Activated T-helper 1 cell treated with anti-CD3 and anti-CD28 coated beads, Interleukin-12 subunit alpha, Interleukin-12 subunit beta, Interleukin-2, Interleukin-4 antibody, amounts not matched to agents 30 ng/mL and 10 ng/mL and 1 ng/mL, durations not matched to agents 14 hours and 24 hours and 36 hours (primary cell): ENCODE results near the gene TCEAL4. TPM values are rescaled to one million over a fixed set of nuclear protein-coding genes. Genes with fewer than 3 reads are reported as not detected.
"Not testable (repeated sequence)": the region's sequence is repeated elsewhere in the genome, so short reads cannot be mapped to it uniquely, and the experiment has no call there.

Source experiments
- DNase-seq: peaks from one replicate; pipeline ENCODE4 v3.0.0; 2021; ENCODE audit warnings: low spot score
- H3K27ac Mint-ChIP-seq: one replicate; pipeline ENCODE4 v1.8.0; 2021; ENCODE audit warnings: mild to moderate bottlenecking, mixed read lengths
- H3K27me3 Mint-ChIP-seq: one replicate; pipeline ENCODE4 v1.8.0; 2022; ENCODE audit warnings: mild to moderate bottlenecking, moderate library complexity, mixed read lengths; ENCODE audit not compliant: insufficient read depth
- H3K36me3 Mint-ChIP-seq: one replicate; pipeline ENCODE4 v1.8.0; 2021; ENCODE audit warnings: low read depth, mixed read lengths
- H3K4me1 Mint-ChIP-seq: one replicate; pipeline ENCODE4 v1.8.0; 2021; ENCODE audit warnings: low read depth, mixed read lengths
- H3K4me3 Mint-ChIP-seq: one replicate; pipeline ENCODE4 v1.8.0; 2021; ENCODE audit warnings: mild to moderate bottlenecking, moderate library complexity, mixed read lengths
- H3K9me3 Mint-ChIP-seq: one replicate; pipeline ENCODE4 v1.8.0; 2021; ENCODE audit warnings: mixed read lengths
- intact Hi-C: fragments of 100-400 bp; cut with micrococcal nuclease; formaldehyde crosslinking; loops from one replicate; pipeline ENCODE4 v1.15.1; 2024
- total RNA-seq: library from RNA; stranded (reverse); gene quantifications from 2 replicates; pipeline ENCODE4 v1.2.3, GENCODE V29; 2022

Gene TCEAL4
- total RNA-seq, 1 donor from 2014 or later, result 3.2 TPM

DNA sequence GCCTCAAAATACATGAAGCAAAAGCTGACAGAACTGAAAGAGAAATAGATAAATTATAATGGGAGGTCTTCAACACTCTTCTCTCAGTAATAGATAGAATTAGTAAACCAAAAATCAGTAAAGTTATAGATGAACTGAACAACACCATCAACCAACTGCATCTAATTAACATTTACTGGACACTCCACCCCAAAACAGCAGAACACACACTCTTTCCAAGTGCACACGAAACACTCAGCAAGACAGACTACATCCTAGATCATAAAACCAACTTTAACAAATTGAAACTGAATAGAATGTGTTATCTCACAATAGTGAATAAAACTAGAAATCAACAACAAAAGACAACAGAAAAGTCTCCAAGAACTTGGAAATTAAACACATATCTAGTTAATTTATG lies 25.1 kb upstream of the TCEAL4 start:
- DNase-seq, result no peak
- Mint-ChIP-seq H3K9me3 (no peaks in the 10 kb centered on the region), H3K4me1 (no peaks in the 10 kb centered on the region), H3K36me3 (no peaks in the 10 kb centered on the region), H3K4me3 (no peak overlapping the region), H3K27me3 (peaks cover 4% of the 10 kb centered on the region), H3K27ac (no peak overlapping the region)
- intact Hi-C loops, result no loop called here

DNA sequence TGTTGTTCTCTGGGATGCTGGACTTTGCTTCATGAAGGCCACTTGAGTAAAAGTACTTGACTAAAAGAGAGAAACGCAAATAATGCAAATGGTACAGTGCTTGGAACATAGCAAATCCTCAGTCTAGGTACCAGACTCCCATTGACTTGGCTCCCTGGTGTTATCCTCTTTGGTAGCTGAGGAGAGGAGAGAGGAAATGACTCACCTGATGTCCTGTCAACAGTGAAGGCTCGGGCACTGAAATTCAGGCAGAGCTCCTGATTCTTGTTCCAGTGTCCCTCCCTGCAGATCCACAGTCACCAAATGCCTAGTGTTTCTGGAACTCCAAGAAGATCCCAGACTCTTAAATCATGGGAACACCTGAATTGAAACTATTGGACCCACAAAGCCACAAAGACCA lies 22.5 kb upstream of the TCEAL4 start:
- Mint-ChIP-seq H3K9me3 (no peaks in the 10 kb centered on the region), H3K27ac (no peak overlapping the region)
- intact Hi-C loops, result no loop called here

DNA sequence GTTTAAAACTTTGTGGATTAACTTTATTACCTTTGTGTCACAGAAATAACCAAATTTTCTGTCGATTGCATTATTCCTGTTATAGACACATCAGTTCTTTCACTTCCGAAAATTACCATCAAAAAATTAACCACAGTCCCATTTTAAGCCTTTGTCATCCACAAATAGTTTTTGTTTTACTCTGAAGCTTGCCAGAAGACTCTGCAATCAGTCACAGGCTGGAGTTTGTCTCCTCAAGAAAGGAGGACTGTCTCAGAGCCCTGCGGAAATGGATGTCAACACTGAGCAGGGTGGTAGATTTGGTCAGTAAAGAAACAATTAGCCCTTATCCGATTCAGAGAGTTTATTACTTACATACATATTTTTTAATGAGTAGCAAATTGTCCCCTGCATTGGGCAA lies 20.1 kb upstream of the TCEAL4 start:
- intact Hi-C loops, result no loop called here
- no peaks in the 10 kb centered on the region for H3K27me3 Mint-ChIP-seq
- no peak overlapping the region for H3K4me3 Mint-ChIP-seq
- no peaks in the 10 kb centered on the region for H3K4me1 Mint-ChIP-seq
- no peak for DNase-seq
- no peak overlapping the region for H3K27ac Mint-ChIP-seq
- H3K9me3 Mint-ChIP-seq, result no peaks in the 10 kb centered on the region
- no peaks in the 10 kb centered on the region for H3K36me3 Mint-ChIP-seq

More for the DNA sequence above, 22.5 kb upstream of the TCEAL4 start:
- Mint-ChIP-seq H3K27me3 (peaks cover 4% of the 10 kb centered on the region), H3K4me3 (no peak overlapping the region), H3K4me1 (no peaks in the 10 kb centered on the region), H3K36me3 (no peaks in the 10 kb centered on the region)
- DNase-seq, result no peak

DNA sequence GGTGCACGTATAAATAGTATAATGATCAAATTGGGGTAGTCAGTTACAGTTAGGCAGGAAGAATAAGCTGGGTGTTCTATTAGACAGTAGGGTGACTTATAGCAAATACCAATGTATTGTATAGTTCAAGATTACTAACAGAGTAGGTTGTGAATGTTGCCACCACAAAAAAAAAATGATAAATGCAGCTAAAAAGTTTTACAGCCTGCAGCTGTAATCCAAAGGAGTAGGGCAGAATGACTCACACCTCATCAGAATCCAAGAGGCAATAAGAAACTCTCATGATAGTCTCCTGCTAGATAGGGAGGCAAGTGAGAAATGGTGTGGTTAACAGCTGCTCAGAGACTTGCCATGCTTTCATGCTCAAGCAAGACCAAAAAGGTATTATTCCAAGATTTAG lies 19.6 kb upstream of the TCEAL4 start:
- H3K4me3 Mint-ChIP-seq, result no peak overlapping the region
- no peak overlapping the region for H3K27ac Mint-ChIP-seq
- no peaks in the 10 kb centered on the region for H3K27me3 Mint-ChIP-seq
- H3K4me1 Mint-ChIP-seq, result no peaks in the 10 kb centered on the region
- H3K9me3 Mint-ChIP-seq, result no peaks in the 10 kb centered on the region
- no peaks in the 10 kb centered on the region for H3K36me3 Mint-ChIP-seq
- DNase-seq, result no peak
- intact Hi-C loops, result no loop called here

DNA sequence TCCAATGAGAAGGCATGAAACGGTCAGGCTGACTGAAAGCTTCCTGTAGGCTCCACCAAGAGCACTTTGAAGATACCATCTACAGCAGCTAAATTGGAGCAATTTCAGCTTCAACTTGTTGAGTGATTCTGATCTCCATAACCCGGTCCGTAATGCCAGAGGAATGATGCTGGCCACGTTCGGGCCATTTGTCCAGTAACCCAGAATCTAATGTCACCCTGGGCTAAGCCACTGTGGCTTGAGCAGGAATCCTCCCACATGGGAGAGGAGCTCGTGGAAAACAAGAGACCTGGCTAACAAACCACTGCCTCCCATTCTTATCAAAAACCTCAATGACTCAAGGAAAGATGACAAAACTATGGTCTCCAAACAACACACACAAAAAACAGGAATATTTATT lies 14.2 kb upstream of the TCEAL4 start:
- Mint-ChIP-seq H3K27ac (no peak overlapping the region), H3K27me3 (no peaks in the 10 kb centered on the region), H3K4me1 (no peaks in the 10 kb centered on the region), H3K9me3 (no peaks in the 10 kb centered on the region), H3K4me3 (no peak overlapping the region), H3K36me3 (no peaks in the 10 kb centered on the region)
- DNase-seq, result no peak
- intact Hi-C loops, result no loop called here

DNA sequence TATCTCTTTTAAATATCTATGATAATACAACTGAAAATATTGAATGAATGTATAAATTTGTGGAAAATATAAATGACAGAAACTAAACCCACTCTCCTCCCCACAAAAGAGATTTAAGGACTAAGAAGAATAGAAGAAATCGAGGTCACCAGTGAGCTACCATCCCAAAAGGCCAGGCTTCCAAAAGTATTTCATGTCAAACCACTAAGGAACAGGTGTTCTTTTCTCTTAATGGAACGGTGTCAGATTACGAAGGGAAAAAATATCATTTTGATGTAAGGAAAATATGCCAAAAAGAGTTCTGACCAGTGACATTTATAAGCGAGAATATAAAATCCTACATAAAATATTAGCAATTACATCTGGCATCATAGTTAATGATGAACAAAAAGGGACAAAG lies 13.6 kb upstream of the TCEAL4 start:
- DNase-seq, result no peak
- H3K27me3 Mint-ChIP-seq, result no peaks in the 10 kb centered on the region
- H3K9me3 Mint-ChIP-seq, result no peaks in the 10 kb centered on the region
- no peaks in the 10 kb centered on the region for H3K36me3 Mint-ChIP-seq
- H3K27ac Mint-ChIP-seq, result no peak overlapping the region
- no peaks in the 10 kb centered on the region for H3K4me1 Mint-ChIP-seq
- H3K4me3 Mint-ChIP-seq, result no peak overlapping the region
- intact Hi-C loops, result no loop called here

DNA sequence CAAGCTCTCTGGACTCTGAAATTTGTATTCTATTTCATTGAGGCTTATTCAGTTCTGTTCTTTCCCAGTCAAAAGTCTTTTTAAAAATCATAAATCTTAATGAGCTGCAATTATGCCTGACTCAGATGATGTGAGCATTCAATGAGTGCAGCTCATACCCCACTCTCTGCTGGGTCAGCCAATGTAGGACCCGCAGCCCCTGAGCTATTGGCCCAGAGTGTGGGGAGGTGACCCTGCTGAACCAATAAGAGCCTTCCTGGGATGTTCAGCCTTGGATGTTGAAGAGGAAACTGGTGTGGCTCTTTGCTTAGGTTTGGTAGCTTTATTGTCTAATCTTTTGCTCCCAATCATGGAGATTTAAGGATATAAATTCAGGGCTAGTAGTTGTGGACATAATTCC lies 12.1 kb upstream of the TCEAL4 start:
- no peaks in the 10 kb centered on the region for H3K36me3 Mint-ChIP-seq
- DNase-seq, result no peak
- H3K4me3 Mint-ChIP-seq, result no peak overlapping the region
- H3K4me1 Mint-ChIP-seq, result no peaks in the 10 kb centered on the region
- no peak overlapping the region for H3K27ac Mint-ChIP-seq
- H3K27me3 Mint-ChIP-seq, result no peaks in the 10 kb centered on the region
- intact Hi-C loops, result no loop called here
- H3K9me3 Mint-ChIP-seq, result no peaks in the 10 kb centered on the region

DNA sequence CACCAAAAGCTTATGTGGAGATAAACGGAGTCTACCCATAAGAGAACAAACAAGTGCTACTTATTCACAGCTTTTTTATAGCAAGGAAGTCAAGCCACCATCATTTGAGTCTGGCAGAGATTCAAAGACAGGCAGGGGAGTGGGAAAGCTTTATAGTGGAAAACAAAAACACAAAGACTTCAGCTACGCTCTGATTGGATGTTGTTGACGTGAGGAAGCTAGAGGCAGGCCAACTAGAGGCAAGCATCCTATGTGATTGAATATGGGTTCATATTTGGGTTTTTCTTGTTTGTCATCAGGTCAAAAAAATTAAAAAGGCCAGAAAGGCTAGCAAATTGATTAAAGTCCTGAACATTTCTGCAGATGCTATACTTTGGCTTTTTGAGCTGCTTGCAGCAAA lies 719 bp upstream of the TCEAL4 start:
- no peak for DNase-seq
- intact Hi-C loops, result no loop called here
- Mint-ChIP-seq H3K27ac (no peak overlapping the region), H3K36me3 (no peaks in the 10 kb centered on the region), H3K4me1 (no peaks in the 10 kb centered on the region), H3K4me3 (peak overlapping the region; percentile 42), H3K27me3 (peaks cover 15% of the 10 kb centered on the region), H3K9me3 (no peaks in the 10 kb centered on the region)

DNA sequence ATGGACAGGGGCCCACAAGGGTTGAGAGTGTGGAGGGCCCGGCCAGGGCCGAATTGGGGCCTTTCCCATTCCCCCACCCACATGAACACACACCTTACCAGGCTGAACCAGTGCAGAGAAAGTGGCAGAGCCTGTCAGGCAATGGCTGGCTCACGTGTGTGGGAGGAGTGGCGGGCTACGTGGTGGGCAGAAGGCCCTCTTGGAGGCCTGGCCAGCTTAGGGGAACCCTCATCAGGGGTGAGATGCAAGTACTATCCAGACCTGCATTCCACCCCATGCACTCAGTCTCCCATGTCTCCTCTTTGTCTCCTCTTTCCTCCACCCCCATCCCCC lies 965 bp downstream of the TCEAL4 start:
- no peak overlapping the region for H3K27ac Mint-ChIP-seq
- intact Hi-C loops, result no loop called here

DNA sequence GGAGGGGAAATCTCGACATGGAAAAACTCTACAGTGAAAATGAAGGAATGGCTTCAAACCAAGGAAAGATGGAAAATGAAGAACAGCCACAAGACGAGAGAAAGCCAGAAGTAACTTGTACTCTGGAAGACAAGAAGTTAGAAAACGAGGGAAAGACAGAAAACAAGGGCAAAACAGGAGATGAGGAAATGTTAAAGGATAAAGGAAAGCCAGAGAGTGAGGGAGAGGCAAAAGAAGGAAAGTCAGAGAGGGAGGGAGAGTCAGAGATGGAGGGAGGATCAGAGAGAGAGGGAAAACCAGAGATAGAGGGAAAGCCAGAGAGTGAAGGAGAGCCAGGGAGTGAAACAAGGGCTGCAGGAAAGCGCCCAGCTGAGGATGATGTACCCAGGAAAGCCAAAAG lies 1.3 kb downstream of the TCEAL4 start:
- intact Hi-C loops, result no loop called here
- H3K36me3 Mint-ChIP-seq, result no peaks in the 10 kb centered on the region
- no peak for DNase-seq
- H3K4me1 Mint-ChIP-seq, result no peaks in the 10 kb centered on the region
- no peak overlapping the region for H3K27ac Mint-ChIP-seq
- H3K27me3 Mint-ChIP-seq, result peaks cover 11% of the 10 kb centered on the region
- H3K4me3 Mint-ChIP-seq, result peak overlapping the region; percentile 17
- H3K9me3 Mint-ChIP-seq, result no peaks in the 10 kb centered on the region

More for the DNA sequence above, 965 bp downstream of the TCEAL4 start:
- Mint-ChIP-seq H3K36me3 (no peaks in the 10 kb centered on the region), H3K27me3 (peaks cover 11% of the 10 kb centered on the region), H3K4me3 (peak overlapping the region; percentile 79), H3K4me1 (no peaks in the 10 kb centered on the region), H3K9me3 (no peaks in the 10 kb centered on the region)
- DNase-seq, result no peak

DNA sequence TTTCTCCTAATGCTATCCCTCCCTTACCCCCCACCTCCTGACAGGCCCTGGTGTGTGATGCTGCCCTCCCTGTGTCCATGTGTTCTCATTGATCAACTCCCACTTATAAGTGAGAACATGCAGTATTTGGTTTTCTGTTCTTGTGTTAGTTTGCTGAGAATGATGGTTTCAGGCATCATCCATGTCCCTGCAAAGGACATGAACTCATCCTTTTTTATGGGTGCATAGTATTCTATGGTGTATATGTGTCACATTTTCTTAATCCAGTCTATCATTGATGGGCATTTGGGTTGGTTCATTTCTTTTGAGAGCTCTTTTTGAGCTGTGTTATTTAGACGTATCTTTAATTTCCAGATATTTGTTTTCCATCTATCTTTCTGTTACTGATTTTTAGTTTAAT lies 7.0 kb downstream of the TCEAL4 start:
- H3K9me3 Mint-ChIP-seq, intact Hi-C loops, H3K27me3 Mint-ChIP-seq, H3K36me3 Mint-ChIP-seq, H3K4me3 Mint-ChIP-seq, H3K27ac Mint-ChIP-seq, H3K4me1 Mint-ChIP-seq, DNase-seq: not testable (repeated sequence)

DNA sequence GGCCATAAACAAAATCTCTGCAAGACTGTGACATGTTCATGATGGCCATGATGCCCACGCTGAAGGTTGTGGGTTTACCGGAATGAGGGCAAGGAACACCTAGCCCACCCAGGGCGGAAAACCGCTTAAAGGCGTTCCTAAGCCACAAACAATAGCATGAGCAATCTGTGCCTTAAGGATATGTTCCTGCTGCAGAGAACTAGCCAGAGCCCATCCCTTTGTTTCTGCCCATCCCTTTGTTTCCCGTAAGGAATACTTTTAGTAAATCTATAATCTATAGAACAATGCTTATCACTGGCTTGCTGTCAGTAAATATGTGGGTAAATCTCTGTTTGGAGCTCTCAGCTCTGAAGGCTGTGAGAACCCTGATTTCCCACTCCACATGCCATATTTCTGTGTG lies 9.9 kb downstream of the TCEAL4 start:
- DNase-seq, H3K27ac Mint-ChIP-seq, H3K27me3 Mint-ChIP-seq, H3K36me3 Mint-ChIP-seq, H3K4me1 Mint-ChIP-seq, intact Hi-C loops, H3K4me3 Mint-ChIP-seq, H3K9me3 Mint-ChIP-seq: not testable (repeated sequence)

DNA sequence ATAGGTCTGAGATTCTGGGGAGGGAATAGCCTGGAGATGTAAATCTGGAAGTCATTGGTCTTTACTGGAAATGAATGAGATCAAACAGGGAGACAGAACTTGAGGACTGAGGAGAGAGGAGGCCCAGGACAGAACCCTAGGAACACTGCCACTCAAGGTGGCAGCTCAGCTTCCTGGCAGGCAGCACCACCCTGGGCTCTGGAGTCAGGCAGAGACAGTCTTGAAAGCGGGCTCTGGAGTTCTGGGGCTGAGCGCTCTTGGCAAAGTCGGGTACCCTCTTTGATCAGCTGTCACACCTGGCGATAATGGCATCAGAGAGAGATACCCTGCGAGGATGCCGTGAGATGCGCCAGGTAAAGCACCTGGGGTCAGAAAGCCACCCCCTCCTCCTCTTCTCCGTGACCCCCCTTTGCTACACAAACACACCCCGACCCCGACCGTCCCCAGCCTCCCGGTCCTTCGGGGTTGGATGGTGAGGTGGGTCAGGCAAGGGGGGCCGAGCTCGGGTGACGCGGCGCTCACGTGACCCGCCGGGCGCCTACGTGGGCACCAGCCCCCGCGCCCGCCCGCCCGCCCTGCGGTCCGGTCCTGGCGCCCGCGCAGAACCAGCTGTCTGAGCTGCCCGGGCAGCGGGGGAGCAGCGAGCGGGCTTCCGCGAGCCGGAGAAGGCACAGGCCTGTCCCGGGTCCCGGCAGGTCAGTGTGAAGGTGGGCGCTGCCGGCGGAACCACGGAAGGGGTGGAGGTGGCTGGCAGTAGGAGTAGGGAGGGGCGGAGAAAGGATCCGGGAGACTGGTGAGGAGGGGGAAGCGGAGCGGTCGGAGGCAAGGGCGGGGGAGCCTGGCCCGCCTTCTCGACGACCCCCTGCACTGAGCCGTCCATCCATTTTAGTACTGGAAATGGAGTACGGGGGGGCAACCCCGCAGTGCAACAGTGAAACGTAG lies 22.3 kb downstream of the TCEAL4 start, which contains the start of gene TCEAL3:
TSS of gene TCEAL3 (plus strand) at position 600 of the 942 bp plus-strand sequence. CDS start 1,102 bp downstream, outside the sequence.
- peaks cover 16% of the 10 kb centered on the region for H3K27me3 Mint-ChIP-seq
- H3K27ac Mint-ChIP-seq, result no peak within 1 kb of the TSS
- H3K9me3 Mint-ChIP-seq, result no peaks in the 10 kb centered on the region
- H3K4me3 Mint-ChIP-seq, result peak within 1 kb of the TSS; percentile 68
- intact Hi-C loops, result no loop called here
- H3K36me3 Mint-ChIP-seq, result no peaks in the 10 kb centered on the region
- H3K4me1 Mint-ChIP-seq, result no peaks in the 10 kb centered on the region
- DNase-seq, result no peak
